Measurements from ENCODE around the gene PRKAG3.

PRKAG3 gene

GRCh38 chr2:218837495-218837894, 5.9 kb upstream of the PRKAG3 start:
- no peak for DNase-seq

DNA sequence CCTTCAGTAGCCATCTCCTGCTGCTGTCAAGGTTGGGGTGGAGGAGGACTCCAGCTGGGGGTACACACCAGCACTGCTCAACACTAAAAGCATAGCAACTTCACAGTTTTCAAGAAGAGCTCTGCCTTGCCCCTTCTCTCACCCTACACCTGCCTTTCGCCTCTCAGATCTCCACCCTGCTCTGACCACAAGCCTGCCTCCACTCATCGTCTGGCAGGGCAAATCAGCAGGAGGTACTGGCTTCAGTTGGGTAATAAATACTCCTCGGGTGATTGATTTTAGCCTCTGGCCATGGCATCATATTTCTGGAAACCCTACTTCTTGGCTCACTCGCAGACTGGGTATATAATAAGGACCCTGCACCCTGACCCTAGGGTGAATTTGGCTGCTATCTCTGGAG, 3.1 kb upstream of the PRKAG3 start:
- no peak for DNase-seq

DNA sequence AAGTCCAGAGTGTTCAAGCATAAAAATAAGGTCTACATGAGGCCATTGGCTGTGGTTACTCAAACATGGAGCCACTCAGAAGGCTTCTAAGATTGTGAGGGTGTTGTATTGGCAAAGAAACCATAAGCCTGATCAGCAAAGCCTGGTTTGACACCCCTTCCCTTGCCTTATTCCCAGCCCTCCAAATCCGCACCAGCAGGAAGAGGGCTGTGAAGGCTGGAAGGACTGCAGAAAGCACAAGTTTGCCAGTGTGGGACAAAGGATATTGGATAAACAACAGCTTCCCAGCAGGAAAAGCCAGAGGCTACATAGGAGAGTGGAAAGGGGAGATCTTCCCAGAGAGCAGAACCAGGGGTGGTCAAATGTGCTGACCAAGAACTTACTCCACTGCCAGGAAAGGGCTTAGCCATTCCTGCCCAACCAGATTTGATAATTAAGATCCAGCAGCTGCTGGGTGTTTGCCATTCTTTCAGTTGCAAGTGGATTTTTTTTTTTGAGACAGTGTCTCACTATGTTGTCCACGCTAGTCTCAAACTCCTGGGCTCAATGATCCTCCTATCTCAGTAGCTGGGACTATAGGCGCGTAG, 1.5 kb upstream of the PRKAG3 start:
- no peak for DNase-seq

- no peak for DNase-seq
Observed at GRCh38 chr2:218832520-218832919, 917 bp upstream of the PRKAG3 start.

DNA sequence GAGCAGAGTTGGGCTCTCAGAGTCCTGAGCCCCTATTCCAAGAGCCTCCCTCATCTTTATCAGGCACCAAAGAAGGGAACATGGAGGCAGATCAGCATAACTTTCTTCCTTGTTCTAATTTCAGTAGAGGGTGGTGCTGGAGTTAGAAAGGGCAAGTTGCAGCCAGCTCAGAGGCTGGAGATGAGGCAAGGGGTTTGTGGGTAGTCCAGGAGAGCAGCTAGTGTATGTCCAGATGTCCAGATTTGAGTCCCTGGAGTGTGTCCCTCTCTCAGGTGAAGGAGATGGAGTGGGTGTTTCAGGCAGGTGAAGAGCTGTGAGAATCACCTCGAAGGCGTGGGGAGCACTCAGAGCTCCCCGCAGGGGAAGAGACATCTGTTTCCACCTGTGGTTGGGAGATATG, 478 bp upstream of the PRKAG3 start:
- DNase-seq: no peak

DNA sequence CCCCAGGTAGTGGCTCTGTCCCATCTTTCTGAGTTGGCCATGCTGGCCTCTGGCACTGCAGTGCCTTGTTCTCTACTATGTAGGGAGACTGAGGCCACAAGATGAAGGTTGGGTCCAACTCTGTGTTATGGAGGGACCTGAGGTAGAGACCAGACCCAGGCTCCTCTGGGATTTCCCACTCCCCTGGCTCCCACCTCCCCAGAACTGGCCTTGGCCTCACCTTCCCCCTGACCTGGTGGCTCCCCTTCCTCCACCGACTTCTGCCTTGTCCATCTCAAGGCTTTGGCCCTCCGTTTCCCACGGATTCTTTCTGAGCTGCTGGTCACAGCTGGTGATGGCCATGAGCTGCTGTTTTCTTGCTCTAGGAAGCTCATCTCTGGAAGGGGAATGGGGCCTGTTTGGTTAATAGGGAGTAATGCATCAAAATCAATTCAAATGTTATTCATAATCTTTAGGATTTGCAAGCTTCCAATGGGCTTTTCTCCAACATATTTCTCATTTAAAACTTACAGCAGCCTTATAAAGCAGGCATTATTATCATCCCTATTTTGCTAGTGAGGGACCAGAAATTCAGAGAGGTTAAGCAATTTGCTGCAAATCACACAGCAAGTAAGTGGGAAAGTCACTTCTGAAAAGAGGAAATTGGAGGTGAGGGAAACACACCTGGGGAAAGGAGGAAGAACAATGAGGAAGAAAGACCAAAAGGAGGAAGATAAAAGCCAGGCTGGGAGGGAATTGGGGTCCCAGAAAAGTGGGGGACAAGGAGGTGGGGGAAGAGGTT, 887 bp downstream of the PRKAG3 start:
- no peak for DNase-seq

DNA sequence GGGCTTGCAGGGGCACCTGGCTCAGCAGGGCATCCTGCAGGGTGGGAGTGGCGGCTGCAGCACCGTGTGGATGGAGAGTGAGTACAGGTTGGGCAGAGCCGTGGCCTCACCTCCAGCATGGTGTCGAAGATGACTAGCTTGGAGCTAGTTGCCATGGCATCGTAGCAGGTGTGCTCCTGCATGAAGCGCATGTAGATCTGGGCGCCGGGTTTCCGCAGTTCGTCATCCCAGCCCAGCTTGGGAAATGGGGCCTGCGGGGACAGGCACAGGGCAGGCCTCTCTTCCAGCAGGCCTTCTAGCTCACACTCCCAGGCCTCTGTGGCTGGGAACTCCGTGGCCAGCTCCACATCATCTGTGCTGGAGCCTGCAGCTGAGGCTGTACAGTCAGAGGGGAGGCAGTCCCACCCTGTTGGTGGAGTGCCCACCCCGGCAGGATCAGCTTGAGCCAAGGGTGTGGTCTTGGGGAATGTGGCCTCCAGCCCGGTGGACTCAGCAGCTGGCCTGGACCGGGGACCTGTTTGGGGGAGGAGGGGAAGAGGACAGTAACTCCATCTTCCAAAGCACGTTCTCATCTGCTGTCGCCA, 1.6 kb downstream of the PRKAG3 start:
- DNase-seq: no peak

- no peak for DNase-seq
Observed at GRCh38 chr2:218828477-218828778, 3.2 kb downstream of the PRKAG3 start.

- DNase-seq: no peak
Observed at GRCh38 chr2:218827701-218828476, 3.7 kb downstream of the PRKAG3 start.

DNA sequence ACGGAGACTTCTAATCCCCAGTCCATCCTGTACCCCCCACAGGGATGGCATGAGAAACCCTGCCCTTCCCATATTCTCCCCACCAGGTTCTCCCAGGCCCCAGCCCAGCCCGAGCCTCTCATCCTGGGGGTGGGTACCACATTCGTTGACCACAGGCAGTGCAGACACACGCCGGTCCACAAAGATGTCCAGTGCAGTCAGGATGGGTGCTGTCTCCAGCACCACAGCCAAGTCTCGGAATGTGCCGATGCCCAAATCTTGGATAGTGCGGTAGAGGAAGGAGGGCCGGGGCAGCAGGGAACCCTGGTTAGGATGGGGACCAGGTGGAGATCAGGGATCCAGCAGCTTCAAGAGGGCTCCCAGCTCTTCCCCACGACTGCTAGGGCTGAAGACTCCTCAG, 4.8 kb downstream of the PRKAG3 start:
- DNase-seq: no peak

- DNase-seq: no peak
Observed at GRCh38 chr2:218824004-218824403, 7.6 kb downstream of the PRKAG3 start.

DNA sequence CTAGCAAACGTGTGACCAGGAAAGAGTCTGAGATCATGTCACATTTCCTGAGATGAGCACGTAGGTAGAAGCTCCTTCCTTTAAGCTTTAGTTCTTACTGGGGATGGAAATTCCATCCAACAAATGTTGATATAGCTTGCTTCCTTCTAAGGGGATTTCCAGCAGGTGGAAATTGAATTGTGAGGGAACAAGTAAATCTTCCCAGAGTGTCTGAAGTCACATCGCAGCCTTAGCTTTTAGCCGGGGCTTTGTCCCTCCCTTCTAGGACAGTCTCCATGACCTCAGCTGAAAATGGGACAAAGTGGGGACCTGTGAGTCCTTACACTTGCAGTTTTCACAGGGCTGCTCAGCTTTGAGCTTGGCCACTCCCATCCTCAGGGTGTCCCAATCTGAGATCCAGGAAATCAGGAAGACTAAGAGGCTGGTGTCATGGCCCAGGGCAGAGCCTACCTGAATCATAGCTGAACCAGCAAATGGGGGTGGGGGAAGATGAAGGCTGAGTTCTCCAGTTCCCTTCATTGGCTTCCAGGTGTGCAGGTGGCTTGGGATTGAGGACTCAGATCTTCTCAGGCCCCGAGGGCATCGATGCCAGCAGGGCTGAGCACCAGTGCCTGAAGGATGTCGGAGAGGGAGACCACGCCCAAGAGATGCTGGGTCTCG, 8.3 kb downstream of the PRKAG3 start:
- DNase-seq: no peak

DNA sequence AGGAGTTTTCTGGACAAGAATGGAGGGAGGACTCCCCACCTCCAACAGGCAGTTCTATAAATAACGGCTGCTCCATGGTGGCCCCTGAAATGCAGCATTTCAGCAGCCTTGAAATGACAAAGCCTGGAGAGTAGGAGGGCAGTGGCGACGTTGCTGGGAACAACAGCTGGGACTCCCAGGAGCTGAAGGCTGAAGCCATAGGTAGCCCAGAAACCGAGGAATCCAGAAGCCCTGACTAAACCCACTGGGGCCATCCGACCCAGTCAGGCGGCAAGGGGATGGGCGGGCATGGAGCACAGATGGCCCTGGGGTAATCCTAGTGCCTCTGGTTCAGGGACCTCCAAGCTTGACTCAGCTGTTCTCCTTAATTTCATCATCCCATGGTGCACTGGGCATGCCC, 9.0 kb downstream of the PRKAG3 start:
- DNase-seq: no peak

GRCh38 chr2:218821605-218822211, 9.9 kb downstream of the PRKAG3 start:
- DNase-seq: no peak

DNA sequence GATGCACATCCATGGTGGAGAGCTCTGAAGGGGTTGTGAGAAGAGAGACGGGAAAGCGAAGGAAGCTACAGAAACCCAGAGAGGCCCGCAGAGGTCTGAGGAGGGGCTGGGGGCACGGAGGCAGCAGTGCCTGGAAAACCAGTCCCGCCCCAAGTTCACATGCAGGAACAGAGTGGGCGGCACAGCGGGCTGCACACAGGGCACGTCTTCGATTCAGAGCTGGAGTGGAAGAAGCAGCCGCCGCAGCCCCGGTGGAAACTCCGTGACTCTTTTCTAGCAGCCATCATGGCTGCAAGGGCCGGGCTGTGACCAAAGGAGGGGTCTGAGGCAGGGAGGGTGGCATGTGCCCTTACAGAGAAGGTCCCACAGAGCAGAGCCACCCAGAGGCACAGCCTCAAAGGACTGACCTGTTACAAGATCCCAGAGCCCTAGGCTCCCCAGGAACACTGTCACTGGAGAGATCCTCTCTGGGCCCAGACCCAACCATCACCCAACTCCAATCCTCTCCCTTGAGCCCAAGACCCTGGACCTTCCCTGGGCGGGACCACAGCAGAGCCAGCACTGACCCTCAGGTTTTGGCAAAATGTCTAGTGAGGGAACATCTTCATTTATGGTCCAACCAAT, 10.7 kb downstream of the PRKAG3 start:
- no peak for DNase-seq

- DNase-seq: no peak
Observed at GRCh38 chr2:218819093-218819492, 12.5 kb downstream of the PRKAG3 start.

- DNase-seq: no peak
Observed at GRCh38 chr2:218816561-218817011, 15.0 kb downstream of the PRKAG3 start.

GRCh38 chr2:218815649-218816048, 16.0 kb downstream of the PRKAG3 start:
- DNase-seq: no peak

GRCh38 chr2:218815244-218815637, 16.4 kb downstream of the PRKAG3 start:
- no peak for DNase-seq

GRCh38 chr2:218814540-218815243, 16.9 kb downstream of the PRKAG3 start:
- DNase-seq: no peak

DNA sequence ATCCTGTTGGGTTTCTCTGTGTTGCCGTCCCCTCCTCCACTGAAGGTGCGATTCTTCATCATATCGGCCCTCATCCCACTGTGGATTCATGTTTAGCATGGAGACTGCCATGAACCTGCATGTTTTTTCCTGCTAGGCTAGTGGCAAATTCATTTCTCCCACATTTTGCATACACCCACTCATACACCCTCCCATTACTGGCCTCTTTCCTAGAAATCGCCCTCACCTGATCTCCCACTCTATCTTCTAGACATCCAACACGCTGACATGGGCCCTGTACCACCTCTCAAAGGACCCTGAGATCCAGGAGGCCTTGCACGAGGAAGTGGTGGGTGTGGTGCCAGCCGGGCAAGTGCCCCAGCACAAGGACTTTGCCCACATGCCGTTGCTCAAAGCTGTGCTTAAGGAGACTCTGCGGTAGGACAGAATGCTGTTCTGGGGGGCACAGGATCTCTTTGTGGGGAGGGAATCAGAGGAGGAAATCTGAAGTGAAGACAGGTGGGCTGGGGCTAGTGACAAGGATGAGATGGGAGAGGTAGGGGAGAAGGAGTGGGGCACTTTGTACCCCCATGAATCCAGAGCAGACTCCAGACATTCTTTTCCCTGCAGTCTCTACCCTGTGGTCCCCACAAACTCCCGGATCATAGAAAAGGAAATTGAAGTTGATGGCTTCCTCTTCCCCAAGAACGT, 17.7 kb downstream of the PRKAG3 start:
- no peak for DNase-seq

All from activated gamma-delta T cell treated with Interleukin-2 at 50 U/mL for 16 hours (primary cell).